Kidney (tissue), 14 donors: ENCODE results near the gene DENND6B. TPM values are rescaled to one million over a fixed set of nuclear protein-coding genes. Genes with fewer than 3 reads are reported as not detected.
A peak's percentile ranks its signal among the peaks of the same experiment; 100 is the strongest.
"Not testable (repeated sequence)": the region's sequence is repeated elsewhere in the genome, so short reads cannot be mapped to it uniquely, and the experiment has no call there.

Experiments used
- DNase-seq, 5 donors: peaks; one replicate each; pipeline ENCODE4 v3.0.0-alpha.2; 2013 to 2020
- FAIRE-seq: peaks from 2 replicates; lab custom pipeline; 2012; peaks lifted over from hg19 to GRCh38; lab: Jason Lieb, UNC
- H3K27ac ChIP-seq, 2 donors: one replicate each; pipeline ENCODE4 v1.7.0; 2013; ENCODE audit warnings: low read depth in 2 of 2, low read length in 2 of 2, inconsistent platforms in 1 of 2
- H3K27me3 ChIP-seq: one replicate; pipeline ENCODE4 v1.7.1; 2013; ENCODE audit warnings: low read length, inconsistent platforms; ENCODE audit not compliant: control insufficient read depth, insufficient read depth
- H3K36me3 ChIP-seq, 3 donors: one replicate each; pipeline versions ENCODE4 v1.7.0 to v1.7.1; 2013; ENCODE audit warnings: low read length in 3 of 3, control low read depth in 1 of 3, inconsistent platforms in 1 of 3; ENCODE audit not compliant: insufficient read depth in 3 of 3, control insufficient read depth in 2 of 3
- H3K4me1 ChIP-seq, 3 donors: one replicate each; pipeline versions ENCODE4 v1.7.0 to v1.7.1; 2013; ENCODE audit warnings: low read length in 3 of 3, inconsistent platforms in 1 of 3, low read depth in 1 of 3; ENCODE audit not compliant: control insufficient read depth in 2 of 3, insufficient read depth in 2 of 3
- H3K4me3 ChIP-seq, 3 donors: one replicate each; pipeline versions ENCODE4 v1.7.0 to v1.8.1; 2013; ENCODE audit warnings: low read length in 3 of 3, control low read depth in 1 of 3, inconsistent platforms in 1 of 3
- H3K9ac ChIP-seq, 3 donors: one replicate each; pipeline versions ENCODE4 v1.7.0 to v1.7.1; 2013; ENCODE audit warnings: low read length in 3 of 3, control low read depth in 1 of 3, inconsistent platforms in 1 of 3
- H3K9me3 ChIP-seq, 3 donors: one replicate each; pipeline versions ENCODE4 v1.7.0 to v1.7.1; 2013; ENCODE audit warnings: low read length in 3 of 3, control low read depth in 1 of 3, inconsistent platforms in 1 of 3; ENCODE audit not compliant: control insufficient read depth in 2 of 3, insufficient read depth in 1 of 3
- CTCF ChIP-seq: IDR thresholded peaks from 3 replicates; pipeline ENCODE4 v1.5.1; 2012; ENCODE audit warnings: mild to moderate bottlenecking, moderate library complexity, borderline replicate concordance; ENCODE audit not compliant: insufficient read depth; ENCODE audit errors: extremely low read depth
- intact Hi-C: fragments of 100-400 bp; cut with DNase I; formaldehyde crosslinking; loops from one replicate; pipeline ENCODE4 v1.11.1; 2022
- polyA plus RNA-seq: library from polyadenylated mRNA; stranded (reverse); fragments of 350-450 nt; fragmentation: Illumina TruSeq; extraction: RNeasy Lipid Tissue Mini Kit (QIAGEN cat#74804); gene quantifications from one replicate; pipeline ENCODE4 v1.2.3, GENCODE V29; 2014; ENCODE audit warnings: low read depth, low replicate concordance; ENCODE audit not compliant: insufficient read depth
- total RNA-seq: library from RNA; stranded (reverse); fragmentation: NEBNext Ultra II Directional; extraction: Animal tissue kit (Norgen Biotek cat#: 25700); gene quantifications from one replicate; pipeline ENCODE4 v1.2.1, GENCODE V29; 2021
- donor health status: control.
- donor health status: control.
- donor health status: control.
- donor health status: control.
- donor health status: control.
- donor health status: DM: yes; HTN: yes; CAD: no.
- donor health status: Normal renal cell carcinoma (clear cell type).

Gene DENND6B
- total and polyA plus RNA-seq, 2 donors from 2014 or later = 14.5 to 16.7 TPM

DNA sequence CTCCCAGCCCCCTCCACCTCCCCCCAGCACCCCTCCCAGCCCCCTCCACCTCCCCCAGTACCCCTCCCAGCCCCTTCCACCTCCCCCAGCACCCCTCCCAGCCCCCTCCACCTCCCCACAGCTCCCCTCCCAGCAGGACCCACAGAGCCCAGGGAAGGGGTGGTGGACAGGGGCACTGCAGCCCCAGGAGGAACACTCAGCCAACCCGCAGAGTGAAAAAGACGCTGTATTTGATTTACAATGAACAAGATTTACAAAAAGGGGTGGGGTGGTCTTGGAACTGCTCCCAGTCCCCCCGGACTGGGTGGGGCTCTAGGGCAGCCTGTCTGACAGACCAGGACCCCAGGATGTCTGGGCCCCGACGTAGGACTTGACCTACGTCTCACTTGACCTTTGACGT is 52.0 kb downstream of the DENND6B start:
- no peak for FAIRE-seq
- Histone ChIP-seq H3K4me1 (peaks cover 0 to 14% (median 3%) of the 10 kb centered on the region in 3 donors), H3K4me3 (no peak overlapping the region), H3K9ac (no peak overlapping the region), H3K27ac (no peak overlapping the region), H3K36me3 (peaks cover 0 to 37% (median 9%) of the 10 kb centered on the region in 3 donors), H3K9me3 (no peaks in the 10 kb centered on the region), H3K27me3 (no peaks in the 10 kb centered on the region)
- no peak for TF ChIP-seq CTCF
- intact Hi-C loops = no loop called here
- no peak for DNase-seq

- H3K27me3 ChIP-seq = no peaks in the 10 kb centered on the region
- H3K4me1 ChIP-seq = peaks cover 0 to 14% (median 3%) of the 10 kb centered on the region in 3 donors
- peak; percentile 40 for TF ChIP-seq CTCF
- intact Hi-C loops = no loop called here
- peaks cover 0 to 33% (median 8%) of the 10 kb centered on the region in 3 donors for H3K36me3 ChIP-seq
- no peak overlapping the region for H3K4me3 ChIP-seq
- DNase-seq = peak in 2 of 5 donors; percentile 66 to 71
- no peak overlapping the region for H3K9ac ChIP-seq
- FAIRE-seq = no peak
- no peaks in the 10 kb centered on the region for H3K9me3 ChIP-seq
- H3K27ac ChIP-seq = no peak overlapping the region
These were observed 52.5 kb downstream of the DENND6B start for GRCh38 chr22:50274311-50274710.

- H3K27ac ChIP-seq, H3K27me3 ChIP-seq, H3K9me3 ChIP-seq, H3K4me3 ChIP-seq, H3K9ac ChIP-seq, intact Hi-C loops, FAIRE-seq, DNase-seq: not testable (repeated sequence)
- Histone ChIP-seq H3K4me1 (peaks cover 0 to 17% (median 7%) of the 10 kb centered on the region in 3 donors), H3K36me3 (peaks cover 0 to 27% (median 4%) of the 10 kb centered on the region in 3 donors)
These were observed 53.0 kb downstream of the DENND6B start for GRCh38 chr22:50273781-50274180.

GRCh38 chr22:50273352-50273751 is 53.5 kb downstream of the DENND6B start:
- H3K27ac ChIP-seq, intact Hi-C loops, H3K9me3 ChIP-seq, DNase-seq, H3K4me3 ChIP-seq, H3K9ac ChIP-seq, H3K27me3 ChIP-seq, FAIRE-seq: not testable (repeated sequence)
- H3K4me1 ChIP-seq = peaks cover 0 to 21% (median 7%) of the 10 kb centered on the region in 3 donors
- peaks cover 0 to 23% (median 2%) of the 10 kb centered on the region in 3 donors for H3K36me3 ChIP-seq
